Skeletal muscle tissue (tissue), 4 donors: ENCODE measurements around the gene TMEM129. TPM values are rescaled to one million over a fixed set of nuclear protein-coding genes. Genes with fewer than 3 reads are reported as not detected.

Experiments
- H3K27ac ChIP-seq: one replicate; pipeline ENCODE4 v1.7.0; 2013; ENCODE audit warnings: mild to moderate bottlenecking, low read depth, low read length, inconsistent platforms
- H3K27me3 ChIP-seq, 3 donors: one replicate each; pipeline ENCODE4 v1.7.0; 2013; ENCODE audit warnings: low read length in 3 of 3; ENCODE audit not compliant: control insufficient read depth in 3 of 3, insufficient read depth in 3 of 3
- H3K36me3 ChIP-seq, 3 donors: one replicate each; pipeline ENCODE4 v1.7.0; 2013; ENCODE audit warnings: low read length in 3 of 3; ENCODE audit not compliant: control insufficient read depth in 3 of 3, insufficient read depth in 3 of 3
- H3K4me1 ChIP-seq, 3 donors: one replicate each; pipeline ENCODE4 v1.7.0; 2013; ENCODE audit warnings: low read length in 3 of 3, mild to moderate bottlenecking in 3 of 3; ENCODE audit not compliant: control insufficient read depth in 3 of 3, insufficient read depth in 3 of 3
- H3K4me3 ChIP-seq, 3 donors: one replicate each; pipeline ENCODE4 v1.7.0; 2013; ENCODE audit warnings: low read length in 3 of 3
- H3K9ac ChIP-seq, 3 donors: one replicate each; pipeline ENCODE4 v1.7.0; 2013; ENCODE audit warnings: low read length in 3 of 3, mild to moderate bottlenecking in 3 of 3, moderate library complexity in 2 of 3, low read depth in 1 of 3
- H3K9me3 ChIP-seq, 3 donors: one replicate each; pipeline ENCODE4 v1.7.0; 2013; ENCODE audit warnings: low read length in 3 of 3; ENCODE audit not compliant: control insufficient read depth in 3 of 3
- total RNA-seq: library from RNA; depleted of rRNA; stranded (reverse); fragments of >200 nt; gene quantifications from one replicate; pipeline ENCODE4 v1.2.3, GENCODE V29; 2014
- donor health status: Osteomylitis.

Gene TMEM129
- total RNA-seq, 1 donor from 2014 or later: 7.3 TPM

DNA sequence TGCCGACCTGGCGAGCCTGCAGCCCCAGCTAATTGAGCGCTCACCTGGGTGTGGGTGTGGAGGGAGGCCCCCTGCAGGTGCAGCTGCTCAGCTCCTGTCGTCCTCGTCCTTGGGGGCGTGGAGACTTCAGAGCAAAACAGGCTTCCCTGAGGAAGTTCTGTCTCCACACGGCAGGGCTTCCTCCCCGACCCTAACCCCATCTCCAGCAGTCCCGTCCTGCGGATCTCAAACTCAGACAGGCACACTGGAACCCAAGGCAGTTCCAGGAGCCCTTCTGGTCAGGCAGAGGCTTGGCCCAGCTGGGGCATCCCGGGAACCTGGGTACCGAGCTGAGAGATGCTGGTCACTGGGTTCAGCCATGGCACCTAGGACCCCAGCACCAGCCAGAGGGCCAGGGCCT, 24.6 kb upstream of the TMEM129 start:
- no peaks in the 10 kb centered on the region for H3K9me3 ChIP-seq
- peaks cover 0 to 4% (median 0%) of the 10 kb centered on the region in 3 donors for H3K4me1 ChIP-seq
- no peak overlapping the region for H3K27ac ChIP-seq
- no peak overlapping the region for H3K4me3 ChIP-seq
- H3K9ac ChIP-seq: no peak overlapping the region
- peaks cover 0 to 7% (median 4%) of the 10 kb centered on the region in 3 donors for H3K27me3 ChIP-seq
- H3K36me3 ChIP-seq: peaks cover 4 to 13% (median 10%) of the 10 kb centered on the region in 3 donors

DNA sequence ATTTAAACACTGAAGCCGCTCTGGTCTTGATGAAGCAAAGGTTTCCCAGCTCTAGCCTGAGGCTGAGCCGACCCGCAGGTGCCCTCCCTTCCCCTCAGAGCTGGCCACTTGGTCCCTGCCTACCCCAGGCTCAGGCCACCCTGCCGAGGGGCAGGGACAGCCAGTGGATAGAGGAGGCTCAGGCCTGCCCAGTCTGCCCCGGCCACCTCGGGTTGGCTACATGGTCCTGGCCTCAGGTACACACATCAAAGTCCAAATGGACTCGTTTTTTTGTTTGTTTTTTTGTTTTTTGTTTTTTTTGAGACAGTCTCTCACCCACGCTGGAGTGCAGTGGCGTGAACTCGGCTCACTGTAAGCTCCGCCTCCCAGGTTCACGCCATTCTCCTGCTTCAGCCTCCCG, 24.0 kb upstream of the TMEM129 start:
- peaks cover 4 to 15% (median 11%) of the 10 kb centered on the region in 3 donors for H3K36me3 ChIP-seq
- peaks cover 0 to 4% (median 4%) of the 10 kb centered on the region in 3 donors for H3K27me3 ChIP-seq
- H3K4me1 ChIP-seq: peaks cover 0 to 4% (median 0%) of the 10 kb centered on the region in 3 donors
- no peak overlapping the region for H3K9ac ChIP-seq
- H3K9me3 ChIP-seq: no peaks in the 10 kb centered on the region
- no peak overlapping the region for H3K27ac ChIP-seq
- H3K4me3 ChIP-seq: no peak overlapping the region

DNA sequence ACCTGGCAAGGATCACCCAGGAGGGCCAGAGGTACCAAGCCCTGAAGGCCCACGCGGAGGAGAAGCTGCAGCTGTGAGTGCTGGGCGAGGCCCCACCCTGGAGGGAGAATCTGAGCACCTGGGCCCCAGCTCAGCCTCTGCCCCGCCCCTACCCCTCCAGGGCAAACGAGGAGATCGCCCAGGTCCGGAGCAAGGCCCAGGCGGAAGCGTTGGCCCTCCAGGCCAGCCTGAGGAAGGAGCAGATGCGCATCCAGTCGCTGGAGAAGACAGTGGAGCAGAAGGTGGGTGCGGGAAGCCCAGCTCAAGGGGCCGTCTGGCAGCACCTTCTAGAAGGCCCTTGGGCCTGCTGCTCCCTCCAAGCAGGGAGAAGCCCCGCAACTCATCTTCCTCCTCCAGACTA, 23.4 kb upstream of the TMEM129 start:
- Histone ChIP-seq H3K4me1 (peaks cover 0 to 4% (median 0%) of the 10 kb centered on the region in 3 donors), H3K9ac (no peak overlapping the region), H3K27ac (no peak overlapping the region), H3K27me3 (peaks cover 0 to 4% (median 4%) of the 10 kb centered on the region in 3 donors), H3K4me3 (no peak overlapping the region), H3K9me3 (no peaks in the 10 kb centered on the region), H3K36me3 (peaks cover 4 to 16% (median 11%) of the 10 kb centered on the region in 3 donors)

DNA sequence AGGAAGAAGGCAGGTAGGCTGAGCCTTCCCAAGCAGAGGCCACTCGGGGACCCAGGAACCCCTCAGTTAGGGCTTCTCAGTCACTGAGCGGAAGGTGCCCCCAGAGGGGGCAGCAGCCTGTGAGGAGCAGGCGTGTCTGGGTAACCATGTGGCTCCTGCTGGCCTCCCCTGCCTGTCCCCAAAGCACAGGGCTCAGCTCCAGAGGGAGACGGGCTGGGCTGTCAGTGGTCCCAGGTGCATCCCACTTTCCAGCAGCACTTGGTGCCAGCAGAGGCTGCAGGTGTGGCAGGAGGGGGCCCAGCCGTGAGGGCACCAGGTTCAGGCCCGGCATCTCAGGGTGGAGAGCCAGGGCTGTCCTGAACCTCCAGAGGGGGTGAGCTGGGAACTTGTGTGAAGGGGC, 22.9 kb upstream of the TMEM129 start:
- Histone ChIP-seq H3K27ac (no peak overlapping the region), H3K4me3 (no peak overlapping the region), H3K36me3 (peaks cover 4 to 18% (median 15%) of the 10 kb centered on the region in 3 donors), H3K27me3 (peaks cover 0 to 4% (median 4%) of the 10 kb centered on the region in 3 donors), H3K9me3 (no peaks in the 10 kb centered on the region), H3K4me1 (peaks cover 0 to 4% (median 0%) of the 10 kb centered on the region in 3 donors), H3K9ac (no peak overlapping the region)

DNA sequence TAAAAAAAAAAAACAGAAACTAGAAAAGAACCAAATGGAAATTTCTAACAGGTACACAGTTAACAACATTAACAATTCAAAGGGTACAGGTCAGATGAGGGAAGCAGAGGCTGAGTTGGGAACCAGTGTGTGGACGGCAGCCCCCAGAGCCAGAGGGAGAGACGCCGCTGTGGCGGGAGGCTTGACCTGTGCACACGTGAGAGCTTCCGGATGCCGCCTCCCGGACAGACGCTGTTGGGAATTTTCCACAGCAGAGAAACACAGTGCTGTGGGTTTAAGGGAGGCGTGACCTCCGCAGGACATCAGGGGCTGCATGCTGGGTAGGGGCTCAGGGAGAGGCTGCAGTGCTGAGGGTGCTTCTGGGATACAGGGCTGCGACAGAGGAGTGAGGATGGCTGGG, 22.4 kb upstream of the TMEM129 start:
- peaks cover 4 to 18% (median 15%) of the 10 kb centered on the region in 3 donors for H3K36me3 ChIP-seq
- H3K9ac ChIP-seq: no peak overlapping the region
- H3K4me3 ChIP-seq: no peak overlapping the region
- H3K27me3 ChIP-seq: peaks cover 0 to 4% (median 4%) of the 10 kb centered on the region in 3 donors
- no peaks in the 10 kb centered on the region for H3K9me3 ChIP-seq
- no peak overlapping the region for H3K27ac ChIP-seq
- H3K4me1 ChIP-seq: peaks cover 0 to 4% (median 0%) of the 10 kb centered on the region in 3 donors

DNA sequence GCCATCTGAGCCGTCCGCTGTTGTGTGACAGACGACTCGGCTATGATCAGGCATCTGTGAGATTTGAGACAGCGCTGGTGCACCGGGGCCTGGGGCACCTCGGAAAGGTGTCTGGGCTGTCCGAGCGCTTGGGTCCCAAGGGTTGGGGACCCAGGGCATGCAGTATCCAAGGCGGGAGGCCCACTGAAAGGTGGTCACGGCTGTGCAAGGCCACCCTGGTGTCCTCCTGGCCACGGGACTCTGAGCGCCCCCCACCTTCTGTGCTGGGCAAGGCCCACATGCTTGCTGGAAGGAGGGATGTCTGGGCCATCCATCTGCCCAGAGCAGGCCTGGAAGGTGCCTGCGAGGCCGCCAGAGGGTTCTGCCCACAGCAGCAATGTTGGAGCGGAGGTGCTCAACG, 20.1 kb upstream of the TMEM129 start:
- H3K36me3 ChIP-seq: peaks cover 13 to 36% (median 31%) of the 10 kb centered on the region in 3 donors
- H3K4me3 ChIP-seq: no peak overlapping the region
- no peak overlapping the region for H3K27ac ChIP-seq
- H3K9ac ChIP-seq: no peak overlapping the region
- peaks cover 0 to 4% (median 0%) of the 10 kb centered on the region in 3 donors for H3K9me3 ChIP-seq
- H3K27me3 ChIP-seq: no peaks in the 10 kb centered on the region
- no peaks in the 10 kb centered on the region for H3K4me1 ChIP-seq

DNA sequence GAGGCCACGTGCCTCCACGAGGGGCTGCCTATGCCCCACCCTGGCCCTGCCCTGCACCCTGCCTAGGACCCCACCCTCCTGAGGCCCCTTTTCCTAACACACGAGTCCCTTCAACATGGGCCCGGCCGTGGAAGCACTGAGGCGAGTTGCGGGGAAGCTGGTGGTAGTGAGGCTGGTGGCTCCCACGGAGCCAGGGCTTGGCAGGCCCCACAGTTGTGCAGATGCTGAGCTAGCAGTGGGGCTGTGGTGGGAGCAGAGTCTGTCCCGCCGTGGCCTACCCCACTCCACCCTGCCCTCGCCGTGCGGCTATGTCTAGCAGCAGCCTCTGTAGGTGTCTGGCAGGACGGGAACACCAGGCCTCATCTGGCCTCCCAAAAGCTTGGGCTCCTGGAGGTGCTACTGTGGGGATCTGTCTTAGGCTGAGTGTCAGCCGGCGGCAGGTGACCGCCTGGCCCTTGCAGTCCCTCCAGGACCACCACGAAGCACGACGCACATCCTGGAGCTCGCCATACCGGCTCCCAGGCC, 19.0 kb upstream of the TMEM129 start:
- no peak overlapping the region for H3K27ac ChIP-seq
- no peak overlapping the region for H3K9ac ChIP-seq
- H3K36me3 ChIP-seq: peaks cover 13 to 40% (median 31%) of the 10 kb centered on the region in 3 donors

DNA sequence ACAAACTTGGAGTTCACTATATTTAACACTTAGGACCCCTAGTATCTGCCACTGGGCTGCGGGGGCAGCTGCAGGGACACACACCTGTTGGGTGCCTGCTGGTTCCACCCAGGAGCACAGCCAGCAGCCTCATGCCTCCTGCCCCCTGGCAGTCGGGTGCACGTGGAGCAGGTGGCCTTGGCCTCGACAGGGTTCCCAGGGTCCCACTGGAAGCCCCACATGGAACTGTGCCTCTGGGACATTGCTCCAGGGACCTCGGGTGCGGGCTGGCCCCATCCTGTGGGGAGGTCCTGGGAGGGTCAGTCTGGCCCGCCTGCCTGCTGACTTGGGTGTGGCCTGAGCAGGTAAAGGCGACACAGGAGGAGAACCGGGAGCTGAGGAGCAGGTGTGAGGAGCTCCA, 18.2 kb upstream of the TMEM129 start:
- Histone ChIP-seq H3K9ac (no peak overlapping the region), H3K4me1 (no peaks in the 10 kb centered on the region), H3K27ac (no peak overlapping the region), H3K36me3 (peaks cover 16 to 40% (median 31%) of the 10 kb centered on the region in 3 donors), H3K9me3 (peaks cover 0 to 4% (median 0%) of the 10 kb centered on the region in 3 donors), H3K27me3 (no peaks in the 10 kb centered on the region), H3K4me3 (no peak overlapping the region)

More for the DNA sequence above, 19.0 kb upstream of the TMEM129 start:
- Histone ChIP-seq H3K4me3 (no peak overlapping the region), H3K4me1 (no peaks in the 10 kb centered on the region), H3K27me3 (no peaks in the 10 kb centered on the region), H3K9me3 (peaks cover 0 to 4% (median 0%) of the 10 kb centered on the region in 3 donors)

DNA sequence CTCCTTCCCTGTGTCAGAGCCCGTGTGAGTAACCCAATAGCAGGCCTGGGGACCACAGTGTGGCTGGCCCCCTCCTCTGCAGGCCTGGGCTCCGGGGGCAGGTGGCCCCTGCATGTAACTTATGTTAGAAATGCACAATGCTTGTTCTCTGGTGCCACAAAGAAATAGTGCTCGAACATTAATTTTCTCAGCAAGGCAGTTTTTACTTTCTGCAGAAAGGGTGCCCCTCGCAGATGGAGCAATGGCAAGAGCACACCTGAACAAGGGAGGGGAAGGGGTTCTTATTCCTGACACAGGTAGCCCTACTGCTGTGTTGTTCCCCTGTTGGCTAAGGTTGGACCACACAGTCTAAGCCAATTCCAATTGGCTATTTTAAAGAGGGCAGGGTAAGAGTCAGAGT, 17.3 kb upstream of the TMEM129 start:
- peaks cover 16 to 36% (median 31%) of the 10 kb centered on the region in 3 donors for H3K36me3 ChIP-seq

DNA sequence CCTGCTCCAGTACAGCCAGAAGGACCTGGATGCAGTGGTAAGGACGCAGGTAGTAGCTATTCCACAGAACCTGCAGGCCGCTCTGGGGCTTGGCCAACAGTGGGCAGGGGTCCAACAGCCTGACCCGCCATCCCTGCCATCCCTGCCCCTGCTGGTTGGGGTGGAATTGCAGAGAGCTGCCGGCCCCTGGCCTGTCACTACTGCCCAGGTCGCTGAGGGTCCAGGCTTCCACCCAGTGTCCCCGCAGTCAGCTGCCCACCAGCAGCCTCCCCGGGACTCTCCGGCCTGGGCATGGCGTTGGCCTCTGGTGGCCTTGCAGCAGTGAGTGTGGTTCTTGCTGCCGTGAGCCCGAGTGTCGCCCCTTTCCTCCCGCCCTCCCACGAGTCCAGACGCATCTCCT, 16.5 kb upstream of the TMEM129 start:
- Histone ChIP-seq H3K4me3 (no peak overlapping the region), H3K27ac (no peak overlapping the region), H3K4me1 (no peaks in the 10 kb centered on the region), H3K27me3 (no peaks in the 10 kb centered on the region), H3K36me3 (peaks cover 16 to 37% (median 32%) of the 10 kb centered on the region in 3 donors), H3K9me3 (peaks cover 0 to 4% (median 0%) of the 10 kb centered on the region in 3 donors), H3K9ac (no peak overlapping the region)

More for the DNA sequence above, 17.3 kb upstream of the TMEM129 start:
- Histone ChIP-seq H3K4me1 (no peaks in the 10 kb centered on the region), H3K9me3 (peaks cover 0 to 4% (median 0%) of the 10 kb centered on the region in 3 donors), H3K4me3 (no peak overlapping the region), H3K27me3 (no peaks in the 10 kb centered on the region), H3K9ac (no peak overlapping the region), H3K27ac (no peak overlapping the region)
